ENCODE data around the gene MAGI1. TPM values are rescaled to one million over a fixed set of nuclear protein-coding genes. Genes with fewer than 3 reads are reported as not detected.

MAGI1 gene
- total RNA-seq, 2 experiments from 2014 or later, result 0.47 to 0.51 TPM

DNA sequence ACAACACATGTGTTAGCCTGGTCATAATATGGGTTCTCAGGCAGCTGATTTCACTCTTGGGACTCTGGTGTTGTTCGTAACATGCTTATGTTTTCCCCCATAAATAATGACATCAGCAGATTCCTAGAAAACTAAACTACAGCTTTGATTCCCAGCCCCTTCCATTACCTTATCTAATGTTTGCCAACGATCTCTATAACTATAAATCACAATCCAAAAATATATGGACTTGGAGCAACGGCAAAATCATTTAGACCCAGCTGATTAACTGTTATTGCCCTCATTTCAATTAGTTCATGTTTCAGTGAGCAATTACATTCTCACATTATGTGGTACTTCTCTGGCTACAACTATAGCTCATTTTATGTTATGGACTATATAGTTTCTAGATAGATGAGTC, 531.3 kb downstream of the MAGI1 start:
- POLR2A ChIA-PET, result no interaction called here

DNA sequence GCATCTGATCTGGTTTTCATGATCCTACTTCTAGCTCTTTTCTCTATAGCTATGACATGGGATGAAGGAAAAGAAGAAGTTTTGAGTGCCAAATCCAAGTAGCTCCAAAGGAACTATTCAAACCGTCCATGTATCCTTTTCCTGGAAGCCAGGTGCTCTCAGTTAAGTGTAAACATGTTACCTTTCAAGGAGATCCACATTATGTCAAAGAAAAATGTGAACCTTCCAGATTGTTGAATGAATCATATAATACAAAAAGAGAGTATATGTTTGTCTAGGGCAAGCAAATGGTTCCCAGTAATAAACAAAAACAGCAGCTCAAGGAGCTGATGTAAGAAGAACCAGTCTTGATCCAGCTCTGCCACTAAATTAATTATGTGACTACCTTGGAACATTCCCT, 534.9 kb downstream of the MAGI1 start:
- no peaks in the 10 kb centered on the region for H3K4me1 Mint-ChIP-seq (ENCODE audit: low read depth)
- no peaks in the 10 kb centered on the region for H3K36me3 Mint-ChIP-seq (ENCODE audit: low read depth)
- H3K9me3 Mint-ChIP-seq, result no peaks in the 10 kb centered on the region
- intact Hi-C loops (cut with micrococcal nuclease), result no loop called here
- ATAC-seq (no peak), DNase-seq (no peak)
- no peaks in the 10 kb centered on the region for H3K27me3 Mint-ChIP-seq
- ChIA-PET CTCF (no interaction called here), POLR2A (no interaction called here)
- TF ChIP-seq, protein P1, sequence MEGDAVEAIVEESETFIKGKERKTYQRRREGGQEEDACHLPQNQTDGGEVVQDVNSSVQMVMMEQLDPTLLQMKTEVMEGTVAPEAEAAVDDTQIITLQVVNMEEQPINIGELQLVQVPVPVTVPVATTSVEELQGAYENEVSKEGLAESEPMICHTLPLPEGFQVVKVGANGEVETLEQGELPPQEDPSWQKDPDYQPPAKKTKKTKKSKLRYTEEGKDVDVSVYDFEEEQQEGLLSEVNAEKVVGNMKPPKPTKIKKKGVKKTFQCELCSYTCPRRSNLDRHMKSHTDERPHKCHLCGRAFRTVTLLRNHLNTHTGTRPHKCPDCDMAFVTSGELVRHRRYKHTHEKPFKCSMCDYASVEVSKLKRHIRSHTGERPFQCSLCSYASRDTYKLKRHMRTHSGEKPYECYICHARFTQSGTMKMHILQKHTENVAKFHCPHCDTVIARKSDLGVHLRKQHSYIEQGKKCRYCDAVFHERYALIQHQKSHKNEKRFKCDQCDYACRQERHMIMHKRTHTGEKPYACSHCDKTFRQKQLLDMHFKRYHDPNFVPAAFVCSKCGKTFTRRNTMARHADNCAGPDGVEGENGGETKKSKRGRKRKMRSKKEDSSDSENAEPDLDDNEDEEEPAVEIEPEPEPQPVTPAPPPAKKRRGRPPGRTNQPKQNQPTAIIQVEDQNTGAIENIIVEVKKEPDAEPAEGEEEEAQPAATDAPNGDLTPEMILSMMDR (IDR thresholded peaks at IDR 0.05), result no peak
- H3K27ac Mint-ChIP-seq, result no peak overlapping the region
- H3K4me3 Mint-ChIP-seq, result no peak overlapping the region

More for the DNA sequence above, 531.3 kb downstream of the MAGI1 start:
- CTCF ChIA-PET, result no interaction called here
- DNase-seq (no peak), ATAC-seq (no peak)
- Mint-ChIP-seq H3K27ac (no peak overlapping the region), H3K4me1 (ENCODE audit: low read depth) (no peaks in the 10 kb centered on the region), H3K27me3 (no peaks in the 10 kb centered on the region), H3K4me3 (no peak overlapping the region), H3K9me3 (no peaks in the 10 kb centered on the region), H3K36me3 (ENCODE audit: low read depth) (no peaks in the 10 kb centered on the region)
- TF ChIP-seq, protein P1 (IDR thresholded peaks at IDR 0.05), result no peak
- intact Hi-C loops (cut with micrococcal nuclease), result no loop called here

DNA sequence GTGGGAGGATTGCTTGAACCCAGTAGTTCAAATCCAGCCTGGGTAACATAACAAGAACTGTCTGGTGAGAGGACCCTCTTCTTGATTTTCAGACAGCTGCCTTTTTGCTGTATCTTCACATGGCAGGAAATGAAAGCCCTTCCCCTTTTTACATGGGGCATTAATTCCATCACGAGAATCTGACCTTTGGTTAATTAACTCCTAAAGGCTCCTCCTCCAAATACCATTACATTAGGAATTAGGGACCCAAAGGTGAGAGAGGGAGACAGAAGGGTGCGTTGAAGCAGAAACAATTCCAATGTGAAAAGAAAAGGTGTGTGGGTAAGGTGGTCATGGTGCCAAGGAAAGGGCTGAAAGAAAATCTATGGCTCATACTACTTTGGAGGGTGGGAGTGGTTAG, 536.2 kb downstream of the MAGI1 start:
- ChIA-PET POLR2A (no interaction called here), CTCF (no interaction called here)
- Mint-ChIP-seq H3K27ac (no peak overlapping the region), H3K9me3 (no peaks in the 10 kb centered on the region), H3K27me3 (no peaks in the 10 kb centered on the region), H3K4me1 (ENCODE audit: low read depth) (no peaks in the 10 kb centered on the region), H3K36me3 (ENCODE audit: low read depth) (no peaks in the 10 kb centered on the region), H3K4me3 (no peak overlapping the region)
- intact Hi-C loops (cut with micrococcal nuclease), result no loop called here
- TF ChIP-seq, protein P1 (IDR thresholded peaks at IDR 0.05), result no peak
- DNase-seq (no peak), ATAC-seq (no peak)

DNA sequence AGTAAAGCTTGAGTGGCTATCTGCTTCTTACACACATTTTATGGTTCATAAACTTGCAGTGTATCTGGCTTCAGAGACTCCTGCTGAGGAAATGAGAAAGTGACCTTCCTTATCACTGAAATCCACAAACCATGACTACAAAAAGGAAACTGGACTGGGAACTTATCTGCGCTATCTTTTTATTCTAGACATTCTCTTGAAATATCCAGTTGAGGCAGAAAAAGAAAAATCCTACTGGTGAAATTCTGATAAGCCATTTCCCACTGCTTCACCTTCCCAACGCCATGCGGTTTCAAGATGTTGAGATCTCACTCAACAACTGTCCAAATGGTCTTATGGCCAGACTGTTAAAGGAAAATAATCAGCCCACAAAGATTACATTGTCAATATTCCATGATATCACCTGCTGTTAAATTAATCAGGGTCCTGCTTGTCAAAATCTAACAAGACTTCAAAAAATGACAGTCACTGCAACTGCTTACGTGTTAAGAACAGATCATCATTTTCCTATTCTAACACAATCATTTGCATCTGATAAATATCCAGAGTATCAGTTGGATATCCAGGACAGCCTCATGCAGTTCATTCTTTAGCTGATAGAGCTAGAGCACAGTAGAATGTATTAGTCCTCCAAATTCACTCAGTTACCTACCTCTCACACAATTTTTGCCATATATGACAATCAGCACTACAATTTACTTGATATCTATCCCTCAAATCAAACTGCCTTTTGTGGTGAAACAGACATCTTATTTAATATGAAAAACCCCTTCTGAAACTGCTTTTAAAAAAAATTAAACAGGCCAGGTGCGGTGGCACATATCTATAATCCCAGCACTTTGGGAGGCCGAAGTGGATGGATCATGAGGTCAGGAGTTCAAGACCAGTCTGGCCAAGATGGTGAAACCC, 538.1 kb downstream of the MAGI1 start:
- H3K36me3 Mint-ChIP-seq (ENCODE audit: low read depth), result no peaks in the 10 kb centered on the region
- no peaks in the 10 kb centered on the region for H3K27me3 Mint-ChIP-seq
- DNase-seq, result no peak
- no peak overlapping the region for H3K27ac Mint-ChIP-seq
- CTCF ChIA-PET, result no interaction called here
- H3K9me3 Mint-ChIP-seq, result no peaks in the 10 kb centered on the region
- intact Hi-C loops (cut with micrococcal nuclease), result no loop called here
- TF ChIP-seq, protein P1 (IDR thresholded peaks at IDR 0.05), result no peak
- POLR2A ChIA-PET, result no interaction called here
- no peaks in the 10 kb centered on the region for H3K4me1 Mint-ChIP-seq (ENCODE audit: low read depth)
- H3K4me3 Mint-ChIP-seq, result no peak overlapping the region
- ATAC-seq, result no peak

DNA sequence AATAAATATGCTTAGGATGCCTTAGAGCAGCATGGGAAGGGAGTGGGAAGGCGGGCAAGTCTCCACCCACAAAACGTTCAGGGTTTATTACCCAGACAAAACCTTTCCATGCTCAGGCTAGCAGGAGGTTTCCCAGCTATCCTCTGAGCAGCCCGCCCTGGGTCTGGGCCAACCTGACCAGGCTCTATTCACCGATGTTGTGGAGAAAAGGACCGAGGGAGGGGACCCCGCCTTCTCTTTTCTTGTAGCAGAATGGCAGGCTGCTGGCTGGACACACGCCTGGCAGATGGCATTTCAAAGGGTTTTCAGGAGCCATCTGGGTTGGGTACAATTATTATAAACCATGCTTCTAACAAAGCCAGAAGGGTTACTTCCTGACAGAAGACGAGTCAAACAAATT, 540.9 kb downstream of the MAGI1 start:
- ATAC-seq, result no peak
- H3K4me3 Mint-ChIP-seq, result no peak overlapping the region
- no peaks in the 10 kb centered on the region for H3K27me3 Mint-ChIP-seq
- DNase-seq, result no peak
- TF ChIP-seq, protein P1 (IDR thresholded peaks at IDR 0.05), result no peak
- ChIA-PET POLR2A (no interaction called here), CTCF (interaction anchor here (1.1 kb wide), 1 partner anchor 116 kb away, joined by 3 read pairs; no protein-coding TSS in a partner anchor)
- intact Hi-C loops (cut with micrococcal nuclease), result no loop called here
- no peak overlapping the region for H3K27ac Mint-ChIP-seq
- H3K9me3 Mint-ChIP-seq, result no peaks in the 10 kb centered on the region
- no peaks in the 10 kb centered on the region for H3K4me1 Mint-ChIP-seq (ENCODE audit: low read depth)
- H3K36me3 Mint-ChIP-seq (ENCODE audit: low read depth), result no peaks in the 10 kb centered on the region
